GM13977 (cell line): ENCODE results near the gene RBP3.

Experiments used
- DNase-seq: peaks from one replicate; pipeline ENCODE4 v3.0.0; 2012; ENCODE audit warnings: low spot score
- CTCF ChIP-seq: IDR thresholded peaks from 2 replicates; pipeline ENCODE4 v1.5.1; 2012; ENCODE audit warnings: mild to moderate bottlenecking, control low read depth; ENCODE audit not compliant: insufficient read depth; ENCODE audit errors: extremely low read depth, missing control alignments
- in situ Hi-C: fragments of 300-500 bp; cut with MboI; formaldehyde crosslinking; loops from one replicate; pipeline ENCODE4 v1.12.0; 2022; ENCODE audit warnings: low sequenced_read_pairs, low pct_unique_long_range_greater_than_20kb, mixed read lengths, inconsistent platforms; ENCODE audit not compliant: unreplicated experiment

RBP3 gene

GRCh38 chr10:47333532-47333931, 14.6 kb upstream of the RBP3 start:
- no peak for TF ChIP-seq CTCF
- in situ Hi-C loops: no loop called here
- no peak for DNase-seq

DNA sequence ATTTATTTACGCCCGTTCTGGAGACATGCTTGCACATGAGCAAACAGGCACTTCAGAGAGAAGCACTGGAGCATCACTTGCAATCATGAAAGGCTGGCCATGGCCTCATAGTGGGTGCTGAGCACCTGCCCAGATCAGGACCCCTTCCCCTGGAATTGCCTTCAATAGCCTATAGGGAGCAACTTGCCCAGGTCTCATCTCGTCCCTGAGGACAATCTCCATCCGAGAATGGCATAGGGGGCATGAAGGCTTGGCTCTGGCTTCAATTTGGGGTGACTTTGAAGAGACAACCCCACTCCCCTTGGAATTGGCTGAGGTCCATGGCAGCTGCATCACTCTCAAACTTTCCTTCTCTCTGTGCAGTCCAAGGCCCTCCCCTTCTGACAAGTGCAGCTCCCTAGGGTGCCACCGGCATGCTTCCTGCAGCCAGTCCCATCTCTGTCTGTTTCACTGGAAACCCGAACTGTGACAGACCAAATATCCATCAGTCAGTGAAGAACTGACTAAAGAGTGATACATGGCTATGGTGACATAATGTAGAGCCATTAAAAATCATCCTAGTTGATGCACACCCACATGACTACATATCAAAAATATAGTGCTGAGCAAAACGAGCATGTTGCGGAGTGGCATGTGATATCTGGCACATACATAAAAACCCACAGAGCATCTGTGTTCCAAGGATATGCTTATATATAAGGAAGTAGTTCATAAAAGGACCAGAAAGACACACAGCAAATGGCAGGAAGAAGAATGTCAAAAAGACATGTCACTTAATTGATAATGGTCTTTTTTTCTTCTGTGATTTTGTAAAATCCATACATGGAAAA, 13.5 kb upstream of the RBP3 start:
- no peak for TF ChIP-seq CTCF
- in situ Hi-C loops: no loop called here
- no peak for DNase-seq

GRCh38 chr10:47335906-47336305, 12.3 kb upstream of the RBP3 start:
- no peak for TF ChIP-seq CTCF
- in situ Hi-C loops: no loop called here
- no peak for DNase-seq

DNA sequence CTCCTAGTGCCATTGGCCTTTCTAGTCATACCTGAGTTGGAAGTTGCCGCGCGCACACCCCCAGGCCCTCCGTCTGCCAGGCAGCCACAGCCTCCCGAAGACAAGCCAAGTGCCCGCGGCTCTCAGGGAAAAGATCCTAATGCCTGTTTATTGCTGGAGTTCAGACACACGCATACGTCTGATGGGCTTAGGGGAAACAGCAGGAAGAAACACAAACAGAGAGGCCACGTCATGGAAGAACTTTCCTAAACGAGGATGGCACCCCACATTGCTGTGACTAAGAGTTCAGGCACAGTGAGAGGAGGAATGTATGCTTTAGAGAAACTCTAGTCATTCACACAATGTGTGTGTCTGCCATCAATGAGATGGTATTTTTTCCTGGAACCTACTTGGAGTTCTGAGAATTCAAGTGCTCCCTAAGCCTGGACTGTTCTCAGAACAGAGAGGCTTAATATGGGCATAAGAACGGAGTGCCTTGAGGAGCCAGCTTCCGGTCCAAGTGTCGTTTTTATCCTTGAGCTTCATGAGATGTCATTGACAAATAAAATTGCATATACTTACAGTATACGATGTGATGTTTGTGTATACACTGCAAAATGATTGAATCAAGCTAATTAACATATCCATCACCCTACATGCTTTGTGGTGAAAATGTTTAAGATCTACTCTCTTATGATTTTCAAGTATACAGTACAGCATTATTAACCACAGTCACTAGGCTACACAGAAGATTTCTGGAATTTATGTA, 11.6 kb upstream of the RBP3 start:
- DNase-seq: no peak
- in situ Hi-C loops: no loop called here

DNA sequence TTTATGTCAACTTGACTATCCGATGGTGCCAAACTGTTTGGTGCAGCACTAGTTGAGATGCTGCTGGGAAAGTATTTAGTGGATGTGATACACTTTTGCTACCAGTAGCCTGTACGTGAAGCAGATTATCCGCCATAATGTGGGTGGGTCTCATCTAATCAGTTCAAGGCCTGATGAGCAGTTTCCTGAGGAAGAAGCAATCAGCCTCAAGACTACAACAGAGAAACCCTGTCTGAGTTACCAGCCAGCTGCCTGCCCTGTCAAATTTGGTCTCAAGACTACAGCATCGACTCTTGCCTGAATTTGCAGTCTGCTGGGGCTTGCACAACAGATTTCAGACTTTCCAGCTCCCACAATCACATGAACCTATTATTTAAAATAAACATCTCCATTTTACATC, 10.9 kb upstream of the RBP3 start:
- in situ Hi-C loops: no loop called here
- no peak for DNase-seq
- TF ChIP-seq CTCF: no peak

More for the DNA sequence above, 11.6 kb upstream of the RBP3 start:
- TF ChIP-seq CTCF: no peak

DNA sequence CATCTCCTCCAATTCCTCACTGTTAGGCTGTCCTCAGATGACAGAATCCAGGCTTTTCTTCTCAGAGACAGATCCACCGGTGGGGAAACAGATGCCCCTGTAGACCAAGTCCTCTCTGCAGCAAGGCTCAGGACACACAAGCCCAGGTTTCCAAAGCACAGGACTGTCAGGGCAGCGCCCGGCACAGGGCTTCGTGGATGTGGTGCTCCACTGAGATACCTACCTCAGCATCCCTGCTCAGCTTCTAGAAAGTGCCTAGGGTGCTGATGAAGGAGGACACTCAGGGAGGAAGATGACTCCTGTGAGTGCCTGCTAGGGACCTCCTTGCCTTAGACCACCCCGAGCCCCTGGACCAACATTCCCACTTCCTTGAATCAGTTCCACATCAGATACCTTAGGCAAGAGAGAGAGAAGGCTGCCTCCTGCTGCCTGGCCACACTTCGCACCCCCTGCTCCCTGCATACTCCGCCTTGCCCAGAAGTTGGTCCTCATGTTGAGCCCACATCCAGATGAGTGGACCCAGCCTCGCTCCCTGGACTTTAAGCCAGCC, 8.9 kb upstream of the RBP3 start:
- DNase-seq: no peak
- in situ Hi-C loops: no loop called here
- no peak for TF ChIP-seq CTCF
